Loucy (cell line): Measurements from ENCODE around the gene RSPH10B.
"Not testable (repeated sequence)": the region's sequence is repeated elsewhere in the genome, so short reads cannot be mapped to it uniquely, and the experiment has no call there.

Experiments used
- H2AFZ ChIP-seq: fragments of 200-600 bp; sonication (generic); 2 replicates; pipeline ENCODE4 v1.6.0; 2016; ENCODE audit warnings: antibody characterized with exemption, mild to moderate bottlenecking, low read length, moderate library complexity
- H3F3A ChIP-seq: fragments of 200-600 bp; 2 replicates; pipeline ENCODE4 v1.6.0; 2016; ENCODE audit warnings: antibody characterized with exemption, low read depth, mild to moderate bottlenecking
- H3K27me3 ChIP-seq: fragments of 200-600 bp; sonication (generic); 2 replicates; pipeline ENCODE4 v1.6.1; 2014; ENCODE audit warnings: low read length, mild to moderate bottlenecking; ENCODE audit not compliant: insufficient read depth, poor library complexity, severe bottlenecking
- H3K36me3 ChIP-seq: fragments of 200-600 bp; sonication (generic); 2 replicates; pipeline ENCODE4 v1.6.1; 2016; ENCODE audit warnings: low read length; ENCODE audit not compliant: insufficient read depth
- H3K4me1 ChIP-seq: fragments of 200-600 bp; sonication (generic); 2 replicates; pipeline ENCODE4 v1.5.1; 2014; ENCODE audit warnings: low read length, mild to moderate bottlenecking; ENCODE audit not compliant: insufficient read depth, poor library complexity, severe bottlenecking
- H3K4me2 ChIP-seq: fragments of 200-600 bp; sonication (generic); 2 replicates; pipeline ENCODE4 v1.6.0; 2014; ENCODE audit warnings: antibody characterized with exemption, low read length, low read depth, mild to moderate bottlenecking; ENCODE audit not compliant: poor library complexity, severe bottlenecking
- H3K4me3 ChIP-seq: fragments of 200-600 bp; sonication (generic); 2 replicates; pipeline ENCODE4 v1.5.1; 2014; ENCODE audit warnings: low read length, mild to moderate bottlenecking, mixed read lengths; ENCODE audit not compliant: poor library complexity, severe bottlenecking
- H3K79me2 ChIP-seq: fragments of 200-600 bp; sonication (generic); 2 replicates; pipeline ENCODE4 v1.6.1; 2014; ENCODE audit warnings: low read length; ENCODE audit not compliant: insufficient read depth
- H3K9ac ChIP-seq: fragments of 200-600 bp; sonication (generic); 2 replicates; pipeline ENCODE4 v1.6.0; 2014; ENCODE audit warnings: mild to moderate bottlenecking, low read depth, low read length, moderate library complexity; ENCODE audit not compliant: poor library complexity, severe bottlenecking
- H3K9me2 ChIP-seq: fragments of 200-600 bp; sonication (generic); replicated peaks from 2 replicates; pipeline ENCODE4 v1.6.1; 2016; ENCODE audit warnings: low read depth, low read length, mixed read lengths
- H3K9me3 ChIP-seq: fragments of 200-600 bp; sonication (generic); 2 replicates; pipeline ENCODE4 v1.6.1; 2014; ENCODE audit warnings: mild to moderate bottlenecking, antibody characterized with exemption, low read length, low read depth; ENCODE audit not compliant: insufficient read depth
- H4K20me1 ChIP-seq: fragments of 200-600 bp; sonication (generic); 2 replicates; pipeline ENCODE4 v1.6.0; 2014; ENCODE audit warnings: antibody characterized with exemption, low read length, mild to moderate bottlenecking; ENCODE audit not compliant: insufficient read depth, poor library complexity, severe bottlenecking
- EZH2phosphoT487 ChIP-seq: fragments of 200-600 bp; IDR thresholded peaks from 2 replicates; pipeline ENCODE4 v1.6.1; 2018; ENCODE audit warnings: antibody characterized with exemption, mild to moderate bottlenecking, moderate library complexity, borderline replicate concordance
- TF ChIP-seq, protein P1 (sequence below): fragments of 200-600 bp; sonication (generic); conservative IDR thresholded peaks from 2 replicates; pipeline ENCODE4 v1.5.1; 2014; ENCODE audit warnings: mild to moderate bottlenecking, antibody characterized with exemption, low read length

The RSPH10B gene

DNA sequence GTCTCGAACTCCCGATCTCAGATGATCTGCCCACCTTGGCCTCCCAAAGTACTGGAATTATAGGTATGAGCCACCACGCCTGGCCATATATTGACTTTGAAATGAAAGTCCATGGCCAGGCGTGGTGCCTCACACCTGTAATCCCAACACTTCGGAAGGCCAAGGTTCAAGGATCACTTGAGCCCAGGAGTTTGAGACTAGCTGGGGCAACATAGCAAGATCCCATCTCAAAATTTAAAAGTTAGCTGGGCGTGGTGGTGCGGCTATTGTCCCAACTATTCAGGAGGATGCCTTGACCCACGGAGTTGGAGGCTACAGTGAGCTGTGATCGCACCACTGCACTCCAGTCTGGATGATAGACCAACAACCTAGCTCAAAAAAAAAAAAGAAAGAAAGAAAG is 78.0 kb downstream of the RSPH10B start:
- H3K9me2 ChIP-seq: no peaks in the 10 kb centered on the region
- H2AFZ ChIP-seq: no peak overlapping the region
- no peaks in the 10 kb centered on the region for H3K79me2 ChIP-seq
- no peak overlapping the region for H3K4me2 ChIP-seq
- peaks cover 6% of the 10 kb centered on the region for H3K27me3 ChIP-seq
- H3K9ac ChIP-seq: no peak overlapping the region
- no peak overlapping the region for H3K4me3 ChIP-seq
- no peaks in the 10 kb centered on the region for H4K20me1 ChIP-seq
- no peaks in the 10 kb centered on the region for H3F3A ChIP-seq
- H3K4me1 ChIP-seq: no peaks in the 10 kb centered on the region
- no peaks in the 10 kb centered on the region for H3K9me3 ChIP-seq
- no peak for TF ChIP-seq EZH2phosphoT487
- TF ChIP-seq, protein P1, sequence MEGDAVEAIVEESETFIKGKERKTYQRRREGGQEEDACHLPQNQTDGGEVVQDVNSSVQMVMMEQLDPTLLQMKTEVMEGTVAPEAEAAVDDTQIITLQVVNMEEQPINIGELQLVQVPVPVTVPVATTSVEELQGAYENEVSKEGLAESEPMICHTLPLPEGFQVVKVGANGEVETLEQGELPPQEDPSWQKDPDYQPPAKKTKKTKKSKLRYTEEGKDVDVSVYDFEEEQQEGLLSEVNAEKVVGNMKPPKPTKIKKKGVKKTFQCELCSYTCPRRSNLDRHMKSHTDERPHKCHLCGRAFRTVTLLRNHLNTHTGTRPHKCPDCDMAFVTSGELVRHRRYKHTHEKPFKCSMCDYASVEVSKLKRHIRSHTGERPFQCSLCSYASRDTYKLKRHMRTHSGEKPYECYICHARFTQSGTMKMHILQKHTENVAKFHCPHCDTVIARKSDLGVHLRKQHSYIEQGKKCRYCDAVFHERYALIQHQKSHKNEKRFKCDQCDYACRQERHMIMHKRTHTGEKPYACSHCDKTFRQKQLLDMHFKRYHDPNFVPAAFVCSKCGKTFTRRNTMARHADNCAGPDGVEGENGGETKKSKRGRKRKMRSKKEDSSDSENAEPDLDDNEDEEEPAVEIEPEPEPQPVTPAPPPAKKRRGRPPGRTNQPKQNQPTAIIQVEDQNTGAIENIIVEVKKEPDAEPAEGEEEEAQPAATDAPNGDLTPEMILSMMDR: no peak
- H3K36me3 ChIP-seq: no peaks in the 10 kb centered on the region

DNA sequence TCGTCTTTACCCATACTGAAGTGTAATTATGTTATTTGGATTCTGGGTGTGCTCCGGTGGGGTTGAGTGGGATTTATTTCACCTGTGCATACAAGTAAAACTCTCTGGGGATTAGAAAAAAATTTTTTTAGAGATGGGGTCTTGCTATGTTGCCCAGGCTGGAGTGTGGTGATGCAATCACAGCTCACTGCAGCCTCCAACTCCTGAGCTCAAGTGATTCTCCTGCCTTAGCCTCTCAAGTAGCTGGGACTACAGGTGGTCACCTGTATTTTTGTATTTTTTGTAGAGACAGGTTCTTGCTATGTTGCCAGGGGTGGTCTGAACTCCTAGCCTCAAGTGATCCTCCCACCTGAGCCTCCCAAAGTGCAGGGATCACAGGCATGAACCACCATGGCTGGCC is 80.2 kb downstream of the RSPH10B start:
- H3F3A ChIP-seq, H4K20me1 ChIP-seq, H3K9me3 ChIP-seq, H3K4me2 ChIP-seq, H2AFZ ChIP-seq, H3K79me2 ChIP-seq, H3K4me3 ChIP-seq, H3K27me3 ChIP-seq, H3K4me1 ChIP-seq, H3K9ac ChIP-seq, H3K9me2 ChIP-seq, H3K36me3 ChIP-seq: not testable (repeated sequence)

DNA sequence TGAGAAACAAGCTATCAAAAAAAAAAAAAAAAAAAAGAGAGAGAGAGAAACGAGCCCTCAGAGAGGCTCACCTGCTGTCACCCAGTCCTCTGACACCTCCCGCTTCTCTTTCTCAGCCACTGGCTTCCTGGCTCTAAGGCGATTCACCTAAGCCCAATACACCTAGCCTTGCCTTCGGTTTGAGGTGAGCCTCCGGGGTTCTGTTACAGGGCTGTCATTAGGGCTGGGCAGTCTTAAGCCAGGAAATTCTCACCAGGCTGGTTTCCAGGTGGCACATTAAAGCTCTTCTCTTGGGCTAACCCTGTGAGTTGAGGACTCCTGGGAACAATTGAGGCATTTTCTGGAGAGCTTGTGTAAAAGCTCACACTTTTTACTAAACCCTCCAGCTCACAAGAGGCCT is 82.5 kb downstream of the RSPH10B start:
- H3K4me3 ChIP-seq, H3K27me3 ChIP-seq, H2AFZ ChIP-seq, H3K9me3 ChIP-seq, H3K4me1 ChIP-seq, H3K9me2 ChIP-seq, H3K79me2 ChIP-seq, H3F3A ChIP-seq, H3K4me2 ChIP-seq, H3K9ac ChIP-seq, H4K20me1 ChIP-seq, H3K36me3 ChIP-seq: not testable (repeated sequence)

DNA sequence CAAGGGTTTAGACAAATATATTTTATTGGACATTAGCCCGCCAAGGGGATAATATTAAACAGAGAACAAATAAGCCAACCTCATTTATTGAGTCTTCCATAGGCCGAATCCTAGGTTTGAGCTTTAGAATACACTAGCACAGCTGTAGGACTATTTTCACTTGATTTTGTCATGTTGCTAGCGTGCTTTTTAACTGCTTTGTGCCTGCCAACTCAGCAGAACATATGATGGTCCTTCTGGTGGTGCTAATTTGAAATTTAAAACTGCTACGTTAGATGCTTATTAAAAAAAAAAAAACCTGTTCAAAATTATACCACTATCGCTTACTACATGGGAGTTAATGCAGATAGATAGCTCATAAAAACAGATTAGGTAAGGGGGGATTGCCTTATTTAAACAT is 86.1 kb downstream of the RSPH10B start:
- H4K20me1 ChIP-seq, H3K4me1 ChIP-seq, H3K9ac ChIP-seq, H3K36me3 ChIP-seq, H2AFZ ChIP-seq, H3K4me2 ChIP-seq, H3K4me3 ChIP-seq, H3K79me2 ChIP-seq, H3K9me2 ChIP-seq, H3F3A ChIP-seq, H3K9me3 ChIP-seq, H3K27me3 ChIP-seq: not testable (repeated sequence)

DNA sequence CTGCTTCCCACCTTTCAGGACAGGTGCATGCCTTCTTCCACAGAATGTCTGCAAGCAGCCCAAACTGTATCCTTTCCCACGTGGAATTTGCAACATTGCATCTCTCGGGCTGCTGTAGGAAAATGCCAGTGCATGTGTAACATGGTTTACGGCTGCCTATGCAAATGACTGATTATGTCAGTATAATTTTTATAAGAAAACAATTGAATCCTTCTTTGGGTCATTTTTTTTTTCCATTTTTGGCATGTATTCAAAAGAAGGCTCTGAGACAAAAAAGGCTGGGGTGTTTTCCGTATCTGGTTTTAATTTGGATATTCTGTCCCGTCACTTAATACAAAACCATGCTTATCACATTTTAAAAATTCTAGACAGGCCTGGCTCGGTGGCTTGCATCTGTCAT is 90.4 kb downstream of the RSPH10B start:
- not testable (repeated sequence) for H3K27me3 ChIP-seq, H4K20me1 ChIP-seq, H3K4me3 ChIP-seq, H3K9me2 ChIP-seq, H3F3A ChIP-seq, H2AFZ ChIP-seq, H3K9ac ChIP-seq, H3K4me1 ChIP-seq, H3K79me2 ChIP-seq, H3K4me2 ChIP-seq, H3K9me3 ChIP-seq, H3K36me3 ChIP-seq

DNA sequence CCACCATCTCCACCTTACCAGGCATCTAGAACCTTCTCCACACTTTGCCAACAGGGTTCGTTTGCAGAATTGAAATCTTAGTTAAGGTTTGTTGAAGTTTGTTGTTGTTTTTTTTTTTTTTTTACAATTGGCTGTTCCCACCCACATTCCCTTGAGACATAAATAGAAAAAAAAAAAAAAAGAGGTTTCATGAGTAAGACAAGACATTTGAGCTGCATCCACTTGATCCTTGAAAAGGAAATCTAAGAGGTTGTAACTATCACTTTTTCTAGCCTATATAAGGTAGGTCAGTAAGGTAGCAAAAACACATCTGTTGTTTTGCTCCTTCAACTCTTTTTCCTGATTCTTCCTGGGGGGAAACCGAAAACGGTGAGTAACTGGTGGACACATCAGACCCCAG is 90.9 kb downstream of the RSPH10B start:
- H3K4me2 ChIP-seq, H3K36me3 ChIP-seq, H3K4me1 ChIP-seq, H3K9me3 ChIP-seq, H2AFZ ChIP-seq, H3K79me2 ChIP-seq, H4K20me1 ChIP-seq, H3K27me3 ChIP-seq, H3K4me3 ChIP-seq, H3K9me2 ChIP-seq, H3K9ac ChIP-seq, H3F3A ChIP-seq: not testable (repeated sequence)
